Gastrocnemius medialis (tissue), 4 donors: ENCODE measurements around the gene AGBL1. TPM values are rescaled to one million over a fixed set of nuclear protein-coding genes. Genes with fewer than 3 reads are reported as not detected.

Experiments
- ATAC-seq, 2 donors: fragments of 150-250 bp; one replicate each; pipeline ENCODE4 v1.9.1; 2016
- DNase-seq, 2 donors: peaks; one replicate each; pipeline ENCODE4 v3.0.0-alpha.2; 2019
- H3K27ac ChIP-seq, 4 donors: fragments of 200-600 bp; sonication (generic); 1 replicate in 1 of 4; 2 replicates in 3 of 4; pipeline ENCODE4 v1.5.1; 2016 to 2018; ENCODE audit warnings: mild to moderate bottlenecking in 2 of 4, moderate library complexity in 1 of 4
- H3K27me3 ChIP-seq, 3 donors: fragments of 200-600 bp; sonication (generic) in 2 of 3; 1 replicate in 1 of 3; 2 replicates in 2 of 3; pipeline versions ENCODE4 v1.5.1 to v1.6.0; 2016 to 2019; ENCODE audit warnings: mild to moderate bottlenecking in 1 of 3, moderate library complexity in 1 of 3
- H3K36me3 ChIP-seq, 2 donors: fragments of 200-600 bp; sonication (generic) in 1 of 2; one replicate each; pipeline ENCODE4 v1.5.1; 2017 to 2018
- H3K4me1 ChIP-seq, 2 donors: fragments of 200-600 bp; sonication (generic) in 1 of 2; one replicate each; pipeline ENCODE4 v1.5.1; 2016 to 2017; ENCODE audit warnings: mild to moderate bottlenecking in 2 of 2
- H3K4me3 ChIP-seq, 4 donors: fragments of 200-600 bp; sonication (generic) in 3 of 4; 1 replicate in 1 of 4; 2 replicates in 3 of 4; pipeline ENCODE4 v1.5.1; 2016 to 2019; ENCODE audit warnings: mild to moderate bottlenecking in 2 of 4
- H3K9me3 ChIP-seq, 3 donors: fragments of 200-600 bp; sonication (generic) in 2 of 3; 1 replicate in 1 of 3; 2 replicates in 2 of 3; pipeline ENCODE4 v1.5.1; 2016 to 2019
- POLR2A ChIP-seq, 2 donors: fragments of 450-650 bp; IDR thresholded peaks; one replicate each; pipeline ENCODE4 v1.6.1; 2017; ENCODE audit warnings: antibody characterized with exemption in 2 of 2, mild to moderate bottlenecking in 2 of 2, moderate library complexity in 2 of 2
- in situ Hi-C, 4 donors: fragments of 200-750 bp; cut with MboI; loops; one replicate each; pipeline versions ENCODE4 v1.15.0 to v1.8.0; 2017; ENCODE audit warnings: low sequenced_read_pairs in 4 of 4
- intact Hi-C: fragments of 100-400 bp; cut with DNase I; formaldehyde crosslinking; loops from one replicate; pipeline ENCODE4 v1.15.1; 2023; ENCODE audit warnings: low total_unique reads
- total RNA-seq, 4 donors: library from RNA; depleted of rRNA; stranded (reverse); fragments of >200 nt; gene quantifications; one replicate each; pipeline versions ENCODE4 v1.1.0 to v1.2.3, GENCODE V29; 2016
- TF ChIP-seq, protein P1 (sequence below), 5 experiments: fragments of 450-650 bp in 3 of 5; fragments of 200-600 bp in 2 of 5; sonication (generic) in 2 of 5; IDR thresholded peaks in 4 of 5; conservative IDR thresholded peaks in 1 of 5; 1 replicate in 4 of 5; 2 replicates in 1 of 5; pipeline ENCODE4 v1.5.1; 2016 to 2019; ENCODE audit warnings: antibody characterized with exemption in 5 of 5, mild to moderate bottlenecking in 3 of 5, moderate library complexity in 3 of 5

AGBL1 gene
- total RNA-seq, 4 donors from 2014 or later = 3.8 to 29.7 (median 15.9) TPM

DNA sequence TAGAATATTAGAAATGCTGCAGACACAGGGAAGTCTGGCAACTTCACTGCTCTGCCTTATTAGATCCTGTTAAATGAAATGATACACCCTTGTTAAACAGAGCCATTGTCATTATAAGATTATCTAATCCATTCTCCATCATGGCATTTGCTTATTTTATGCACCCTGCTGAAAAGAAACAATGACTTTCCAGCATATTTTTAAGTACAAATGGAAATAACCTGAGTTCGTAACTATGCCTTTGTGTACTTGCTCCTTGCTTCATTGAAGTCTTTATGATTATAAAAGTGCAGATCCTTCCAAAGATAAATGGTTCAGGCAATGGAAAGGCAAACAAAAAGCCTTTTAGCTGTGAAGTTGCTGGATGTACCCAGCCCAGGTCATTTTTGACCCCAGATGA lies 195.7 kb downstream of the AGBL1 start:
- H3K36me3 ChIP-seq = peaks cover 0 to 23% of the 10 kb centered on the region in 2 donors
- no peaks in the 10 kb centered on the region for H3K4me1 ChIP-seq
- intact Hi-C loops (no loop called here), in situ Hi-C loops (no loop called here)
- H3K9me3 ChIP-seq = no peaks in the 10 kb centered on the region
- TF ChIP-seq, protein P1, sequence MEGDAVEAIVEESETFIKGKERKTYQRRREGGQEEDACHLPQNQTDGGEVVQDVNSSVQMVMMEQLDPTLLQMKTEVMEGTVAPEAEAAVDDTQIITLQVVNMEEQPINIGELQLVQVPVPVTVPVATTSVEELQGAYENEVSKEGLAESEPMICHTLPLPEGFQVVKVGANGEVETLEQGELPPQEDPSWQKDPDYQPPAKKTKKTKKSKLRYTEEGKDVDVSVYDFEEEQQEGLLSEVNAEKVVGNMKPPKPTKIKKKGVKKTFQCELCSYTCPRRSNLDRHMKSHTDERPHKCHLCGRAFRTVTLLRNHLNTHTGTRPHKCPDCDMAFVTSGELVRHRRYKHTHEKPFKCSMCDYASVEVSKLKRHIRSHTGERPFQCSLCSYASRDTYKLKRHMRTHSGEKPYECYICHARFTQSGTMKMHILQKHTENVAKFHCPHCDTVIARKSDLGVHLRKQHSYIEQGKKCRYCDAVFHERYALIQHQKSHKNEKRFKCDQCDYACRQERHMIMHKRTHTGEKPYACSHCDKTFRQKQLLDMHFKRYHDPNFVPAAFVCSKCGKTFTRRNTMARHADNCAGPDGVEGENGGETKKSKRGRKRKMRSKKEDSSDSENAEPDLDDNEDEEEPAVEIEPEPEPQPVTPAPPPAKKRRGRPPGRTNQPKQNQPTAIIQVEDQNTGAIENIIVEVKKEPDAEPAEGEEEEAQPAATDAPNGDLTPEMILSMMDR (IDR thresholded peaks at IDR 0.05 in 4 of 5, conservative IDR thresholded peaks at IDR 0.05 in 1 of 5) = no peak
- DNase-seq (no peak), ATAC-seq (no peak)
- H3K4me3 ChIP-seq = no peak overlapping the region
- H3K27me3 ChIP-seq = no peaks in the 10 kb centered on the region
- no peak overlapping the region for H3K27ac ChIP-seq

DNA sequence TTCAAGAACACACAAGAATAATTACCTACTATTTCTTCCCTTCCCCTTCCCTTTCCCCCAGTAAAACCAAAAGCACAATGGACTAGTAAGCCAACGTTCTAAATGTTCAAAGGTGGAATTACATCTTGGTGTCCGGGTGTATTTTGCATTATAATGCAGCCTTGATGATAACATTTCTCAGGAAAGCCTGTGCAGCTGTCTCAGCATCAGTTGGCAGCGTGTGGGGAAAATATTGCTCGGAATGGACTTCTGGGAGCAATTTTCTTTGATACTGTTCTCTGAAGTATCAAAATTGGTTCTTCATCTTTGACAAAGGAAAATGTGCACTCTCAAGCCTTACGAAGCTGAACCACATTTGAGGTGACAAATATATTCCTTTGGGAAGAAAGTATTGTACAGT lies 198.9 kb downstream of the AGBL1 start:
- no peaks in the 10 kb centered on the region for H3K27me3 ChIP-seq
- intact Hi-C loops (no loop called here), in situ Hi-C loops (no loop called here)
- no peak overlapping the region for H3K4me3 ChIP-seq
- H3K9me3 ChIP-seq = no peaks in the 10 kb centered on the region
- no peak overlapping the region for H3K27ac ChIP-seq
- peaks cover 0 to 13% of the 10 kb centered on the region in 2 donors for H3K36me3 ChIP-seq
- ATAC-seq (no peak), DNase-seq (no peak)
- no peak for TF ChIP-seq POLR2A (IDR thresholded peaks at IDR 0.05)
- TF ChIP-seq, protein P1 (IDR thresholded peaks at IDR 0.05 in 4 of 5, conservative IDR thresholded peaks at IDR 0.05 in 1 of 5) = no peak
- H3K4me1 ChIP-seq = no peaks in the 10 kb centered on the region

DNA sequence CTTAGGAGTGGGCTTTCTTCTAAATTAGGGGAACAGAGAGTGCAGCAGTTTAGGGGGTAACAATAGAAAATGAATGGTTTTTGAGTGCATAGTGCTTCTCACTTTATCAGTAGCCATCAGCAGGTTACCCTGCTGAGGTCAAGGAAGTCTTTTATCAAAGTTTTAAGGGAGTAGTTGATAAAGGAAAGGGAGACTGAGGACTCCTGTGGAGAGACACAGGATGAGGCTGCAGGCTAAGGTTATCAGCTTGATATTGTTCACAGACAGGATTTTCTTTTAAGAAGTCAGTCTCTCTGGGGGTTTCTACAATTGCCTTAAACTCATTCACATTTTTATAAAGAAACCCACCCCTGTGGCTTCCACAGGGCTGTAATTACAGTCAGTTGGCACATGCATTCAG lies 205.0 kb downstream of the AGBL1 start:
- Histone ChIP-seq H3K27me3 (no peaks in the 10 kb centered on the region), H3K4me3 (no peak overlapping the region), H3K27ac (no peak overlapping the region), H3K9me3 (no peaks in the 10 kb centered on the region), H3K4me1 (no peaks in the 10 kb centered on the region), H3K36me3 (peaks cover 0 to 2% of the 10 kb centered on the region in 2 donors)
- in situ Hi-C loops = no loop called here
- ATAC-seq (no peak), DNase-seq (no peak)
- intact Hi-C loops = no loop called here
- TF ChIP-seq POLR2A (IDR thresholded peaks at IDR 0.05) = no peak
- TF ChIP-seq, protein P1 (IDR thresholded peaks at IDR 0.05 in 4 of 5, conservative IDR thresholded peaks at IDR 0.05 in 1 of 5) = no peak

DNA sequence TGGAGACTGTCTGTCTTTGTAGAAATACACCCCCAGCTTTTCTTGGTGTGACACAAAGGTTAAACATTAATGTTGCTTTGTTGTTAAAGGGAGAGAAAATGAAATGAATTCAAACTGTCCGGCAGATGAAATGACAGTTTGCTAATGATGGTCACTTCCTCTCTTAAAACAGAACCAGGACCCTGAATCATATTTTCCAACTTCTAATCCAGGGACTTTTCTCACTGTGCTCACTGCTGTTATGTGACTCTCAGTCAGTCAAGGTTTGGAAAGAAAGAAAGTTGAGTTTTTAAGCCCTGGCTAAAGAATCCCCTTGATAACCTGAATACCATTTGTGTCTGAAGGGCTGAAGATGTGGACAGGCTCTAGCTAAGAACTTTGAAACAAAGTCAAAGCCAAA lies 215.8 kb downstream of the AGBL1 start:
- H3K4me3 ChIP-seq = no peak overlapping the region
- DNase-seq (no peak), ATAC-seq (no peak)
- H3K9me3 ChIP-seq = no peaks in the 10 kb centered on the region
- TF ChIP-seq POLR2A (IDR thresholded peaks at IDR 0.05) = no peak
- TF ChIP-seq, protein P1 (IDR thresholded peaks at IDR 0.05 in 4 of 5, conservative IDR thresholded peaks at IDR 0.05 in 1 of 5) = no peak
- no peaks in the 10 kb centered on the region for H3K27me3 ChIP-seq
- intact Hi-C loops = no loop called here
- H3K4me1 ChIP-seq = no peaks in the 10 kb centered on the region
- H3K27ac ChIP-seq = no peak overlapping the region
- peaks cover 0 to 25% of the 10 kb centered on the region in 2 donors for H3K36me3 ChIP-seq
- in situ Hi-C loops = no loop called here

DNA sequence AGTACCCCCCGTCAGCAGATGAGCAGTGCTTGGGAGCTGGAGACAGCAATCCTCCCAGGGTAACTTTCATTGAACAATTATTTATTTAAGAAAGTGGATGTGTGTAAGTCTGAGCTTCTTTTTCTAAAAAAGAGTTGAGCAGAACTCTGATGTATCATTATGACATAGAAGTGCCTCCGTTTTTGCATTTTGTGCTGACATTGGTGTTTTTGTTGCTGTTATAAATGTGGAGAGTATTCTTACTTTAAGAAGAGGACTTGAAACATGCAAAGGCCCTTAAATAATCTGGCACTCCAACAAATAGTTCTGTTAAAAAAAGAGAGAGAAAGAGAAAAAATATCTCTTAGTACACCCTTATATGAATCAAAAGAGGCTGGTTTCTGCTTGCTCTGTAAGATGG lies 217.1 kb downstream of the AGBL1 start:
- H3K4me1 ChIP-seq = no peaks in the 10 kb centered on the region
- H3K27ac ChIP-seq = no peak overlapping the region
- peaks cover 0 to 25% of the 10 kb centered on the region in 2 donors for H3K36me3 ChIP-seq
- no peak for TF ChIP-seq POLR2A (IDR thresholded peaks at IDR 0.05)
- TF ChIP-seq, protein P1 (IDR thresholded peaks at IDR 0.05 in 4 of 5, conservative IDR thresholded peaks at IDR 0.05 in 1 of 5) = no peak
- ATAC-seq (no peak), DNase-seq (no peak)
- H3K4me3 ChIP-seq = no peak overlapping the region
- no peaks in the 10 kb centered on the region for H3K9me3 ChIP-seq
- intact Hi-C loops (no loop called here), in situ Hi-C loops (no loop called here)
- H3K27me3 ChIP-seq = no peaks in the 10 kb centered on the region
